Fibroblast of pulmonary artery (primary cell): ENCODE results near the gene FAM20A.

Experiments
- DNase-seq: peaks from one replicate; pipeline ENCODE4 v3.0.0-alpha.2; 2010; ENCODE audit warnings: low read depth
- H3K4me3 ChIP-seq: replicated peaks from 2 replicates; pipeline ENCODE4 v1.5.1; 2011; ENCODE audit warnings: low read depth, mild to moderate bottlenecking, control low read depth, low read length, moderate library complexity
- TF ChIP-seq, protein P1 (sequence below): IDR thresholded peaks from 2 replicates; pipeline ENCODE4 v1.5.1; 2011; ENCODE audit warnings: mild to moderate bottlenecking, control low read depth, low read length, inconsistent platforms; ENCODE audit errors: missing control alignments

FAM20A gene

DNA sequence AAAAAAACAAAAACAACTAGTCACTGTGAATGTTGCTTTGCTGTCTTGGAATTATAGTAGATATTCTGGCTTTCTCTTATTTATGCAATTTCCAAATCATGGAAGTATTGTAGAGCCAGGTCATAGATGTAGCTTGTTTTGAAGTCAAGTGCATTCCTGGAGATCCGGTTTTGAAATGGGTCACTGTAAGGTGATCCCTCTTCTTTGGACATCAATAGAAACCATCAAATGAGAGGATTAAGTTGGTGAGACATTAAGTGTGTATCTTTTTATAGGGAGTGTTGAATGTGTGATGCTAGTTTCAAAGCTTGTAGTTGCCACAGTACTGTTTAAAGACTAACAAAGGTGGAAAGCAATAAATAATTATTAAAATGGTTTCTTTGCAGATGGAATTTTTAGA lies 84.4 kb downstream of the FAM20A start:
- DNase-seq: no peak
- TF ChIP-seq, protein P1, sequence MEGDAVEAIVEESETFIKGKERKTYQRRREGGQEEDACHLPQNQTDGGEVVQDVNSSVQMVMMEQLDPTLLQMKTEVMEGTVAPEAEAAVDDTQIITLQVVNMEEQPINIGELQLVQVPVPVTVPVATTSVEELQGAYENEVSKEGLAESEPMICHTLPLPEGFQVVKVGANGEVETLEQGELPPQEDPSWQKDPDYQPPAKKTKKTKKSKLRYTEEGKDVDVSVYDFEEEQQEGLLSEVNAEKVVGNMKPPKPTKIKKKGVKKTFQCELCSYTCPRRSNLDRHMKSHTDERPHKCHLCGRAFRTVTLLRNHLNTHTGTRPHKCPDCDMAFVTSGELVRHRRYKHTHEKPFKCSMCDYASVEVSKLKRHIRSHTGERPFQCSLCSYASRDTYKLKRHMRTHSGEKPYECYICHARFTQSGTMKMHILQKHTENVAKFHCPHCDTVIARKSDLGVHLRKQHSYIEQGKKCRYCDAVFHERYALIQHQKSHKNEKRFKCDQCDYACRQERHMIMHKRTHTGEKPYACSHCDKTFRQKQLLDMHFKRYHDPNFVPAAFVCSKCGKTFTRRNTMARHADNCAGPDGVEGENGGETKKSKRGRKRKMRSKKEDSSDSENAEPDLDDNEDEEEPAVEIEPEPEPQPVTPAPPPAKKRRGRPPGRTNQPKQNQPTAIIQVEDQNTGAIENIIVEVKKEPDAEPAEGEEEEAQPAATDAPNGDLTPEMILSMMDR: no peak
- H3K4me3 ChIP-seq: no peak overlapping the region

DNA sequence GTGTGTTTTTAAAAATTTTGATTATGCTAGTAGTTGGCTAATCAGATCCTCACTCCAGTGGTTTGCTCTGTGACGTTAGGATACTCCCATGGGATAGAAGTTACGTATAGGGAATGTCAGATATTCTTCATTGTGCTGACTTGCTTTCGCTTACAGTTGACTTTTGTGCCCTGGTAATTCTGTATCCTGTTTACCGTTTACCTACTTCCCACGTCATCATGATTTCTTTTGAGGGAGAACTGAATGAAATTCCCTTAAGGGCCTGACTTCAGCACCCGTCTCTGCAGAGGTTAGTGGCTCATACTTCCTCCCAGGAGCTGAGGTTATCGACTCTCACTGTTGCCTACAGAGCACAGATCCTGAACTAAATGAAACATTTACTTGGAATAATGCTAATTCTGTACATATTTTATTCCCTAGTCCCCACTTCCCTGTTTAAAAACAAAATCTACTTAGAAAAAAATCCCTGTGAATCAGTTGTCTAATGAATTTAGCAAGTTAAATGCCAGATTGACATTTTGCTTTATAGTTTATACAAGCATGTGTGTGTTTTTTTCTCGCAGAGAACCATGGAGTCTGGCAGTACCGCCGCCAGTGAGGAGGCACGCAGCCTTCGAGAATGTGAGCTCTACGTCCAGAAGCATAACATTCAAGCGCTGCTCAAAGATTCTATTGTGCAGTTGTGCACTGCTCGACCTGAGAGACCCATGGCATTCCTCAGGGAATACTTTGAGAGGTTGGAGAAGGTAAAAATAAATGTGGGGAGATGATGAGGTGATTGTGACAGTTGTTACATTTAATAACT lies 86.1 kb downstream of the FAM20A start:
- peak; percentile 93 for DNase-seq
- peak overlapping the region; percentile 72 for H3K4me3 ChIP-seq
- TF ChIP-seq, protein P1: no peak

DNA sequence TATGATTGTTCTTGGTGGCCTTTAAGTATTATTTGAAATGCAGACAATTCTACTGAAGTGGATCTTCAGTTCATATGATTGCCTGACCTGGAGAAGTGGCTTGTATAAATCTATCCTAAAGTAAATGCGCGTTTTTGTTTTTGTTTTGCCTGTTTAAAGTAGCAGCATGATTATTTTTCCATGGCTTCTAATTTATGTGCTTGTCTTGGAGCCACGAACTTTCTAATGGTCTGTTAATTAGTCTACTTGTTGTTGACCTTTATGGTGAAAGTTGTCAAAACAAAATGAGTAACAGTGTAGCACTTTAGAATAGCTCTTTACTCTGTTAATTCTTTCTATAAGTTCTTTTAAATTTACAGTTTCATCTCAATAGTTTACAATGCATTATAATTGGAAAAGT lies 87.2 kb downstream of the FAM20A start:
- H3K4me3 ChIP-seq: peak overlapping the region; percentile 72
- DNase-seq: no peak
- TF ChIP-seq, protein P1: no peak

DNA sequence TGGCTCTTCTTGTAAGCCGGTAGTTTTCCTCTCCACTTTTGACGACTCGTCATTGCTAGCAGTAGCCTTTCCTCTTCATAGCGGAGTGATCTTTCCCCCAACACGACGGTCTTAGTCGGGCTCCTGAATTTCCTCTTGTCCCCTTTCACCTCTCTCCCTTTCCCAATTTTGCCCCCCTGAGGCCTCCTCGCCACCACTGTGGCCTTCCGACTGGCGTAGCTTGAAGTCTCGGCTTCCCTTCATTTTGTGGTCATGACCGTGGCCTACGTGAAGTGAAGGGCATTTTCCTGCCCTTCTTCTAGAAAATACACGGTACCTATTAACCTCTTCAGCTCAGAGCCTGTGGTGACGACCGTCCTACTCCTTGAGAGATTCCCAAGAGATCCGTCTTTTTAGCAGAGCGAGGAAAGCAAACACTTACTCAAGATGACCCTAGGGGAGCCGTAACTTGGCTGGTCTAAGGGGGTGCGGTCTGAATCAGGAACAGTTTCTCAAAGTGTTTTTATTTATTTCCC lies 88.2 kb downstream of the FAM20A start:
- DNase-seq: peak; percentile 64
- peak overlapping the region; percentile 72 for H3K4me3 ChIP-seq
- TF ChIP-seq, protein P1: no peak

DNA sequence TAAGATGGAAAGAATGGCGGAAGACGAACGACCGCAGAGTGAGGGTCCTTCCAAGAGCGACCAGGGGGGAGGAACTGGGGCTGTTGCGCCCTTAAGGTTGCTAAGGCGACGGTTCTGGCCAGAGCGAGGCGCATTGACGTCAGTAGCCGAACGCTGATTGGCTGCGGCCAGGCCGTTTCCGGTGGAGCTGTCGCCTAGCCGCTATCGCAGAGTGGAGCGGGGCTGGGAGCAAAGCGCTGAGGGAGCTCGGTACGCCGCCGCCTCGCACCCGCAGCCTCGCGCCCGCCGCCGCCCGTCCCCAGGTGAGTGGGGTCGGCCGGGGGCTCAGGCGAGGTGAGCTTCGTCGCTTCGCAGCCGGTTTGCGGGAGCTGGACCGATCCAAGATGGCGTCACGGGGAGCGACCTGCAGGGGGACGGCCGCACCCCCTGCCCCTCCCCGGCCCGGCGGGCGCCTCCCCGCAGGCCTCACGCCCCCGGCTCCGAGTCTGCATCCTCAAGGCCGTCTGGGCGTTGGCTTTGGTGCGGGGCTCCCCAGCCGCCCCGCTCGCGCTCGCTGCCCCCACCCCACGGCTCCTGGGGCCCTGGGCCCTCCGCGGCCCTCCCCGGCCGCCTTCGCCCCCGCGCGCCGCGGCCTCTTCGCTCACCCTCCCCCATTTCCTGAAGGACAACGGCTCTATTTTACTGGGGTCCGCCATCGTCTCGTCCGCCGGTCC lies 88.8 kb downstream of the FAM20A start, which contains the start of gene PRKAR1A:
TSS of gene PRKAR1A (plus strand) at position 184 of the 713 bp plus-strand sequence. CDS start 2,970 bp downstream, outside the sequence.
- peak; percentile 97 for DNase-seq
- peak within 1 kb of the TSS; percentile 72 for H3K4me3 ChIP-seq
- TF ChIP-seq, protein P1: no peak

DNA sequence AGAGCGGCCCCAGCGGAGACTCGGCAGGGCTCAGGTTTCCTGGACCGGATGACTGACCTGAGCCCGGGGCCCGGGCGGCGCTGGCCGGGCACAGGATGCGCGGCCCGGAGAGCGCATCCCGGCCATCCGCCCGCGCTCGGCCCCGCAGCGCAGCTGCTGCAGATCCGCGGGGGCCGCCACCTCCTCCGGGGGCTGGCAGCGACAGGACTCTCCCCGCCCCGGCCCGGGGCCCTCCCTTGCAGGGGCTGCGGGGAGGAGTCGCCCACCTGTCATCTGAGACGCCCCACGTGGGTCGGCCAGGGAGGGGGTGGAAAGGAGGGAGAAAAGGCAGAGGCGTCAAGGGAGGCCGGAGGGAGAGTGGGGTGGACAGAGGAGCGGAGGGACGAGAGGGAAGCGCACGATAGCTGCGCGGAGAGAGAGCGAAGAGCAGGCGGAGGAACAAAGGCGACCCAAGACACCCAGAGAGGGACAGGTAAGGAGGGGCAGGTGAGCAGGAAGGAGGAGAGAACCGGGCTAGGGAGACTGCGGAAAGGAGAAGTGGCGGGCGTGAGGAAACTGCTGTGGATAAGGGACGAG lies 89.4 kb downstream of the FAM20A start:
- H3K4me3 ChIP-seq: peak overlapping the region; percentile 72
- DNase-seq: peak; percentile 75
- TF ChIP-seq, protein P1: no peak
